ENCODE measurements around the gene DNAH9.

DNA sequence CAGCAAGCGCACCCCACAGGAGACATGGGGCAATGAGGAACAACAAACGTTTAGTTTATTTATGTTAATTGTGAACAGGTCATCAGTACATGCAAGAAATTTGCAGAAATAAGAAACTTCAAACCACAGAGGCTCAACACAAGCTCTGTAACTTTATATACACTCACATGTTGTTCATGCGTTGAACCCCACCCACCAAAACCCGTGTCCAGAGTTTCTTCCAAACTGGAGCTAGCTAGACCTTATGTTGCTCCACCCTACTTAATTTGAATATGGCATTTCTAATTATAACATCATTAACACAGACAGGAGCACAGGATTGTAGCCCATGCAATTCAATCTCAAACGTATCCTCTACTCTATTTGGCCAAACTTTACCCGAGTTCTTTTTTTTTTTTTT, 206.9 kb downstream of the DNAH9 start:
- TF ChIP-seq, protein P1, sequence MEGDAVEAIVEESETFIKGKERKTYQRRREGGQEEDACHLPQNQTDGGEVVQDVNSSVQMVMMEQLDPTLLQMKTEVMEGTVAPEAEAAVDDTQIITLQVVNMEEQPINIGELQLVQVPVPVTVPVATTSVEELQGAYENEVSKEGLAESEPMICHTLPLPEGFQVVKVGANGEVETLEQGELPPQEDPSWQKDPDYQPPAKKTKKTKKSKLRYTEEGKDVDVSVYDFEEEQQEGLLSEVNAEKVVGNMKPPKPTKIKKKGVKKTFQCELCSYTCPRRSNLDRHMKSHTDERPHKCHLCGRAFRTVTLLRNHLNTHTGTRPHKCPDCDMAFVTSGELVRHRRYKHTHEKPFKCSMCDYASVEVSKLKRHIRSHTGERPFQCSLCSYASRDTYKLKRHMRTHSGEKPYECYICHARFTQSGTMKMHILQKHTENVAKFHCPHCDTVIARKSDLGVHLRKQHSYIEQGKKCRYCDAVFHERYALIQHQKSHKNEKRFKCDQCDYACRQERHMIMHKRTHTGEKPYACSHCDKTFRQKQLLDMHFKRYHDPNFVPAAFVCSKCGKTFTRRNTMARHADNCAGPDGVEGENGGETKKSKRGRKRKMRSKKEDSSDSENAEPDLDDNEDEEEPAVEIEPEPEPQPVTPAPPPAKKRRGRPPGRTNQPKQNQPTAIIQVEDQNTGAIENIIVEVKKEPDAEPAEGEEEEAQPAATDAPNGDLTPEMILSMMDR (optimal IDR thresholded peaks at IDR 0.05 in 1 of 3, IDR thresholded peaks at IDR 0.05 in 1 of 3, conservative IDR thresholded peaks at IDR 0.05 in 1 of 3; ENCODE audit: extremely low read depth in 1 of 3, insufficient read depth in 2 of 3, low read length in 3 of 3) = no peak
- TF ChIP-seq EZH2 (IDR thresholded peaks at IDR 0.05; ENCODE audit: low read length) = no peak
